Measurements from ENCODE around the gene PSMB7. TPM values are rescaled to one million over a fixed set of nuclear protein-coding genes. Genes with fewer than 3 reads are reported as not detected.

PSMB7 gene
- total RNA-seq, 4 donors from 2014 or later: 84.3 to 178 (median 135) TPM

DNA sequence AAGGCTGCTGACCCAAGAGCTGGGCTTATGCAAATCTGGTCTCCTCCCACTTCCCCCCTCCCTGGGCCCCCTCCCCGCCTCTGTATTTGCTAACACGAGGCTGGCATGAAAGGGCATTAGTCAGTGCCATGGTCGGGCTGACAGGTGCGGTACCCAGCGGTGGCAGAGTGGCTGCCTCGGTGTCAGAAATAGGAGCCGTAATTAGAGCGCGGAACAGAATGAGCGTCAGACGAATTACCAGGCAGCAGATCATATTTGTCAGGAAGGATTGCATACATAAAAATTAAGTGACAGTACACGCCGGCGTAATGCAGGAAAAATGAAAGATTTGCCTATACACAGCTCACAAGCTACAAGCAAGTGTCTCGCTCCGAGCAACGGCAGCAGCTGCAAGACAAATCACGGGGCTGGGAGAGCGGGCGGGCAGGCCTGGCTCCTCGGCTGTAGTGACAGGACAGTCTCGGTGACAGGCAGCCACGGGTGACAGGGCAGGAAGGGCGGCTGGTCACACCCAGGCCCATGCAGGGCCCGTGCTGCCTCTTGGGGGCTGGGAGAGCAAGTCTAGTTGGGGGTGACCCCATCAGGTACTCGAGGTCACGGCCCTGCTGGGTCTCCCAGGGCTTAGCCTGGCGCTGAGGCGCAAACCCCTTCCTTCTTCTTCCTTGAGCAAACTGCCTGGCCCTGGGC is 85.1 kb downstream of the PSMB7 start:
- H3K27ac ChIP-seq: no peak overlapping the region
- no peaks in the 10 kb centered on the region for H3K9me3 ChIP-seq
- H3K4me1 ChIP-seq: no peaks in the 10 kb centered on the region
- no peak overlapping the region for H3K4me3 ChIP-seq (replicated peaks in 1 of 3)
- DNase-seq: no peak
- TF ChIP-seq POLR2A (IDR thresholded peaks at IDR 0.05): no peak
- TF ChIP-seq, protein P1, sequence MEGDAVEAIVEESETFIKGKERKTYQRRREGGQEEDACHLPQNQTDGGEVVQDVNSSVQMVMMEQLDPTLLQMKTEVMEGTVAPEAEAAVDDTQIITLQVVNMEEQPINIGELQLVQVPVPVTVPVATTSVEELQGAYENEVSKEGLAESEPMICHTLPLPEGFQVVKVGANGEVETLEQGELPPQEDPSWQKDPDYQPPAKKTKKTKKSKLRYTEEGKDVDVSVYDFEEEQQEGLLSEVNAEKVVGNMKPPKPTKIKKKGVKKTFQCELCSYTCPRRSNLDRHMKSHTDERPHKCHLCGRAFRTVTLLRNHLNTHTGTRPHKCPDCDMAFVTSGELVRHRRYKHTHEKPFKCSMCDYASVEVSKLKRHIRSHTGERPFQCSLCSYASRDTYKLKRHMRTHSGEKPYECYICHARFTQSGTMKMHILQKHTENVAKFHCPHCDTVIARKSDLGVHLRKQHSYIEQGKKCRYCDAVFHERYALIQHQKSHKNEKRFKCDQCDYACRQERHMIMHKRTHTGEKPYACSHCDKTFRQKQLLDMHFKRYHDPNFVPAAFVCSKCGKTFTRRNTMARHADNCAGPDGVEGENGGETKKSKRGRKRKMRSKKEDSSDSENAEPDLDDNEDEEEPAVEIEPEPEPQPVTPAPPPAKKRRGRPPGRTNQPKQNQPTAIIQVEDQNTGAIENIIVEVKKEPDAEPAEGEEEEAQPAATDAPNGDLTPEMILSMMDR (IDR thresholded peaks at IDR 0.05): no peak
- WGBS, 2 donors: 90 to 92% methylated on average over 24 to 28 of the region's 29 CpGs
- no peaks in the 10 kb centered on the region for H3K36me3 ChIP-seq
- intact Hi-C loops (cut with DNase I): no loop called here
- no peaks in the 10 kb centered on the region for H3K27me3 ChIP-seq

DNA sequence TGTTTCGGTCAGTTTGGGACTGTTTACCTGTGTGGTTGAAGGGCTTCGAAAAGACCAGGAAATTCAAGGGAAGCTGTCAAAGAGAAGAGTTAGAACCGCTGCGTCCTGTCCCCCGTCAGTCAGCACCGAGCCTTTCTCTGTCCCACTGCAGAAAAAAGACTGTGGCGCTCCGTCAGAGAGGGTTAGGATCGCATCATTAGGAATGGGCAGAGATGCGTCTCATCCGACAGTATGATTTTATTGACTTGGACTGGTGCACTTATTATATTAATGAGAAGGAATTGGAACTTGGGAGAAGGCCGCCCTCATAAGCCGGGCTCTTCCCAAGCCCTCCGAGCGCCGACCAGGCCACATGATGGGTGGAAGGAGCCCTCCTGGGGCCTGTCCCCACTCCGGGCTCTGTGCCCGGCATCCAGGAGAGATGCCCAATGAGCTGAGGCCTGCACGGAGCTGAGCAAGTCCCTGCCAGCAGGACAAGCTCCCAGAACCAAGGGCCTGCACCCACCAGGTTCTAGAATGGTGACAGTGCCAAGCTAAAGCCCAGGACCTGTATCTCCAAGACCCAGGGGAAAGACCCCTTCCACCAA is 85.9 kb downstream of the PSMB7 start:
- H3K27ac ChIP-seq: no peak overlapping the region
- DNase-seq: no peak
- 85 to 88% methylated on average over 19 of the region's 19 CpGs for WGBS, 2 donors
- no peak for TF ChIP-seq POLR2A (IDR thresholded peaks at IDR 0.05)
- TF ChIP-seq, protein P1 (IDR thresholded peaks at IDR 0.05): no peak
- no peaks in the 10 kb centered on the region for H3K4me1 ChIP-seq
- H3K27me3 ChIP-seq: no peaks in the 10 kb centered on the region
- H3K4me3 ChIP-seq (replicated peaks in 1 of 3): no peak overlapping the region
- no peaks in the 10 kb centered on the region for H3K9me3 ChIP-seq
- intact Hi-C loops (cut with DNase I): no loop called here
- H3K36me3 ChIP-seq: no peaks in the 10 kb centered on the region

DNA sequence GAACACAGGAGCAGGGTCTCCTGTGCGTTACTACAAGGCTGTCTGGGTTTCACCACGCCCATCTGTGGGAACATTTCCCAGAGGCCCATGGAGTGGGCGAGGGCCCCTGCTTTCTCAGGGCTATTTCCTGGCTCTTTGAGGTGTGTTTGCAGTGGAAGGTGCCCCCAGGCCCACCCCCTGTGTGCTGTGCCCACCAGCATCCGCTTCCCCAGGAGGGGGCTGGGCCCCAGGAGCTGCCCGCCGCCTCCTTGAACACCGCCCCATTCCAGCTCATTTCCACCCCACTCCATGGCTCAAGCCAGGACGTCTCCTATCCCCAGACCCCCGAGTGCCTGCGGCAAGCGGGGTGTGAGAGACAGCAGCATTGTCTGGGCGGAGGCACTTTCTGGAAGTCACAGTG is 87.0 kb downstream of the PSMB7 start:
- H3K36me3 ChIP-seq: no peaks in the 10 kb centered on the region
- H3K27ac ChIP-seq: no peak overlapping the region
- no peaks in the 10 kb centered on the region for H3K9me3 ChIP-seq
- no peaks in the 10 kb centered on the region for H3K27me3 ChIP-seq
- intact Hi-C loops (cut with DNase I): no loop called here
- no peaks in the 10 kb centered on the region for H3K4me1 ChIP-seq
- no peak for DNase-seq
- TF ChIP-seq POLR2A (IDR thresholded peaks at IDR 0.05): no peak
- TF ChIP-seq, protein P1 (IDR thresholded peaks at IDR 0.05): no peak
- 92 to 95% methylated on average over 8 to 12 of the region's 12 CpGs for WGBS, 2 donors
- H3K4me3 ChIP-seq (replicated peaks in 1 of 3): no peak overlapping the region

DNA sequence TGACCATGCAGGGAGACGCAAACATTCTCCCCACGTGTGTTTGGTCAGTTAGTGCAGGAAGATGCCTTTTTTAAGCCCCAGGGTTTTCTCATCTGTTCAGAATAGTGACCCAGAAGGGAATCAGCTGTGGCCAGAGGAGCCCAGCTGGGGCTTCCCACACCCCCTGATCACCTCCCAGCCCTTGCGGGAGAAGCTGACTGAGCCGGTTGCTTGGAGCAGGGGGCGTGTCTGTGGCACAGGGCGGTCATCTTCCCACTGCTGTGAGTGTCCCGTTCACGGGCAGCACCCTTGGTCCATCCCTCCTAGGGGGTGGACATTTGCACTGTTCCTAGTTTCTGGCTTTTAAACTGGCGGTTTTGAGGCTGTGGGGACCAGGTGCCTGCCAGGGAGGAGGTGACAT is 87.8 kb downstream of the PSMB7 start:
- no peaks in the 10 kb centered on the region for H3K36me3 ChIP-seq
- intact Hi-C loops (cut with DNase I): no loop called here
- H3K27ac ChIP-seq: no peak overlapping the region
- H3K27me3 ChIP-seq: no peaks in the 10 kb centered on the region
- no peaks in the 10 kb centered on the region for H3K4me1 ChIP-seq
- no peaks in the 10 kb centered on the region for H3K9me3 ChIP-seq
- DNase-seq: no peak
- H3K4me3 ChIP-seq (replicated peaks in 1 of 3): no peak overlapping the region
- WGBS, 2 donors: 88 to 100% methylated on average over 6 to 9 of the region's 9 CpGs
- TF ChIP-seq POLR2A (IDR thresholded peaks at IDR 0.05): no peak
- TF ChIP-seq, protein P1 (IDR thresholded peaks at IDR 0.05): no peak

DNA sequence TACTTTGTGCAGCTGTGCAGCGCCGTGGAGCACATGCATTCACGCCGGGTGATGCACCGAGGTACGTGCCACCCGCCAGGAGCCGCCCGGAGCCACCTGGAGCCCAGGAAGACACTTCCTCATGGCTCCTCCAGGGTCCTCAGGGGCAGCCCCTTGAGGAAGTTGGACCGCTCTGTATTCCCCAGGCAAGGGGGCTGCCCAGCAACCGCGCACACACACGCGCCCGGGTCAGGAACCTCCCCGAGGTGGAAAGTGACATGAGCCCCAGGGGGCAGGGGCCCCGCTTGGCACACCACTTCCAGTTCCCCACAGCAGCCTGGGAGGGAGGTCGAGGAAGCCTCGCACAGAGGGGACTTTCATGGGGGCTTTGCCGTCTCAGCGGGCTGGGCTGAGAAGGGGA is 88.9 kb downstream of the PSMB7 start:
- peaks cover 0 to 3% of the 10 kb centered on the region in 2 donors for H3K36me3 ChIP-seq
- intact Hi-C loops (cut with DNase I): no loop called here
- no peak for DNase-seq
- 94% methylated on average over 5 to 15 of the region's 21 CpGs for WGBS, 2 donors
- TF ChIP-seq, protein P1 (IDR thresholded peaks at IDR 0.05): no peak
- no peak for TF ChIP-seq POLR2A (IDR thresholded peaks at IDR 0.05)
- no peak overlapping the region for H3K27ac ChIP-seq
- H3K4me1 ChIP-seq: no peaks in the 10 kb centered on the region
- no peaks in the 10 kb centered on the region for H3K9me3 ChIP-seq
- no peaks in the 10 kb centered on the region for H3K27me3 ChIP-seq
- no peak overlapping the region for H3K4me3 ChIP-seq (replicated peaks in 1 of 3)
